ENCODE data around the gene CDX1. TPM values are rescaled to one million over a fixed set of nuclear protein-coding genes. Genes with fewer than 3 reads are reported as not detected.

CDX1 gene
- total and polyA plus RNA-seq, 2 of the 8 experiments (the other 6 are each of a cell fraction or from before 2014, with no cell fraction given): not detected

- WGBS, 2 experiments (ENCODE audit: extremely low coverage in 1 of 2, insufficient coverage in 1 of 2, insufficient read length in 1 of 2, insufficient replicate concordance in 2 of 2, low coverage in 1 of 2, low lambda C conversion rate in 2 of 2, missing lambda C conversion rate in 1 of 2): 86% methylated on average over 10 of the region's 10 CpGs; no CpG with 5 or more reads in 1 of the 2 experiments
- CTCF ChIA-PET (ENCODE audit: partially characterized antibody): interaction anchor here (0.6 to 22.9 kb wide), 19 partner anchors 14 to 177 kb away, joined by 3 to 406 read pairs (median 5); partner anchors contain the start of genes CDX1, PDGFRB and SLC6A7
- H4K20me1 ChIP-seq (replicated peaks in 1 of 2; ENCODE audit: control insufficient read depth in 1 of 2, insufficient read depth in 2 of 2, low read length in 2 of 2): no peaks in the 10 kb centered on the region
- no peak overlapping the region for H4K8ac ChIP-seq (ENCODE audit: extremely low read depth, insufficient read depth, low read length)
- H3K4me1 ChIP-seq (replicated peaks in 1 of 4; ENCODE audit: control insufficient read depth in 3 of 4, insufficient read depth in 4 of 4, low read length in 3 of 4): peaks cover 0 to 14% (median 10%) of the 10 kb centered on the region in 4 experiments; a peak in 6 of 7 replicates
- no peak overlapping the region for H3K4me3 ChIP-seq (ENCODE audit: extremely low read depth in 1 of 4, insufficient read depth in 2 of 4, low read depth in 3 of 4, low read length in 4 of 4)
- no peak overlapping the region for H3K18ac ChIP-seq (ENCODE audit: extremely low read depth, low read length)
- H2BK12ac ChIP-seq (ENCODE audit: low read depth, low read length): no peak overlapping the region
- H2BK5ac ChIP-seq (ENCODE audit: low read depth, low read length): no peak overlapping the region
- H3K23me2 ChIP-seq (ENCODE audit: low read depth, low read length): no peaks in the 10 kb centered on the region
- H2BK20ac ChIP-seq (ENCODE audit: low read length): no peak overlapping the region
- no peak overlapping the region for H3K4ac ChIP-seq (replicated peaks; ENCODE audit: insufficient read length, low read depth, low read length)
- FAIRE-seq: no peak
- POLR2A ChIA-PET (ENCODE audit: partially characterized antibody): interaction anchor here (0.7 to 1.4 kb wide), 2 partner anchors 54 to 79 kb away, joined by 3 to 5 read pairs; no protein-coding TSS in a partner anchor
- H3K14ac ChIP-seq (ENCODE audit: insufficient read length): no peak overlapping the region
- peaks cover 0 to 6% (median 4%) of the 10 kb centered on the region in 4 experiments; a peak in 3 of 7 replicates for H3K27me3 ChIP-seq (replicated peaks in 1 of 4; ENCODE audit: control insufficient read depth in 3 of 4, extremely low read depth in 1 of 4, insufficient read depth in 3 of 4, low read length in 3 of 4)
- no peak overlapping the region for H2BK15ac ChIP-seq (ENCODE audit: low read length)
- no peak overlapping the region for H3K23ac ChIP-seq (ENCODE audit: insufficient read length)
- no peak overlapping the region for H3K27ac ChIP-seq (ENCODE audit: low read depth, low read length)
- no peak overlapping the region for H3K4me2 ChIP-seq (ENCODE audit: insufficient read depth in 1 of 2, low read depth in 2 of 2, low read length in 2 of 2)
- H3K79me2 ChIP-seq (ENCODE audit: control insufficient read depth in 1 of 2, insufficient read depth in 2 of 2, low read length in 2 of 2): no peaks in the 10 kb centered on the region
- H2BK120ac ChIP-seq (replicated peaks; ENCODE audit: low read depth, low read length): no peak overlapping the region
- H4K5ac ChIP-seq (ENCODE audit: insufficient read length, low read depth, low read length): no peak overlapping the region
- H2AFZ ChIP-seq (ENCODE audit: low read length): no peak overlapping the region
- no peak overlapping the region for H3K56ac ChIP-seq (replicated peaks; ENCODE audit: insufficient read length, low read depth, low read length)
- no peak overlapping the region for H4K91ac ChIP-seq (replicated peaks; ENCODE audit: insufficient read length, low read length)
- no peak overlapping the region for H3K9ac ChIP-seq (replicated peaks in 1 of 4; ENCODE audit: extremely low read depth in 1 of 4, low read depth in 3 of 4, low read length in 3 of 4)
- no peak overlapping the region for H2AK5ac ChIP-seq (ENCODE audit: low read depth, low read length)
- TF ChIP-seq CREB1 (IDR thresholded peaks at IDR 0.05) (no peak), SP2 (IDR thresholded peaks at IDR 0.05; ENCODE audit: low read length) (no peak), BRCA1 (IDR thresholded peaks at IDR 0.05; ENCODE audit: low read depth, low read length) (no peak), RBBP5 (IDR thresholded peaks at IDR 0.05; ENCODE audit: borderline replicate concordance, low read depth, low read length) (no peak), CTBP2 (IDR thresholded peaks at IDR 0.05; ENCODE audit: borderline replicate concordance, insufficient read depth, insufficient read length, low read length) (no peak), KDM4A (IDR thresholded peaks at IDR 0.05; ENCODE audit: low read depth, low read length, severe bottlenecking) (no peak), ATF3 (IDR thresholded peaks at IDR 0.05; ENCODE audit: insufficient read depth, low read depth, low read length) (no peak), HDAC6 (IDR thresholded peaks at IDR 0.05; ENCODE audit: low read depth, low read length) (no peak)
- no peaks in the 10 kb centered on the region for H3K79me1 ChIP-seq (ENCODE audit: low read depth, low read length)
- no peaks in the 10 kb centered on the region for H3K36me3 ChIP-seq (ENCODE audit: control insufficient read depth in 2 of 4, insufficient read depth in 4 of 4, low read length in 3 of 4)
- DNase-seq (ENCODE audit: low read depth in 1 of 2, low spot score in 2 of 2): no peak
- no peaks in the 10 kb centered on the region for H3K9me3 ChIP-seq (ENCODE audit: insufficient read depth in 2 of 2, low read depth in 1 of 2, low read length in 1 of 2)
Measured at GRCh38 chr5:150215979-150216944, 49.7 kb downstream of the CDX1 start.

All from H1 (cell line).